Measurements from ENCODE around the gene SPATA7. TPM values are rescaled to one million over a fixed set of nuclear protein-coding genes. Genes with fewer than 3 reads are reported as not detected.

Gene SPATA7
- total and polyA plus RNA-seq, 7 donors, result 2.1 to 9.7 (median 4.8) TPM

GRCh38 chr14:88359500-88359899 lies 26.0 kb upstream of the SPATA7 start:
- 59 to 63% (median 59%) methylated on average over 2 of the region's 2 CpGs for WGBS, 3 donors
- H3K9me3 ChIP-seq, result no peaks in the 10 kb centered on the region
- DNase-seq (no peak), ATAC-seq (no peak)
- intact Hi-C loops (cut with DNase I), result no loop called here
- H3K4me3 ChIP-seq, result no peak overlapping the region
- peaks cover 0 to 3% (median 0%) of the 10 kb centered on the region in 3 donors for H3K27me3 ChIP-seq (ENCODE audit: insufficient read depth in 3 of 3, low read length in 2 of 3)
- no peaks in the 10 kb centered on the region for H3K36me3 ChIP-seq (ENCODE audit: insufficient read depth in 1 of 2, low read depth in 1 of 2)
- H3K4me1 ChIP-seq, result no peaks in the 10 kb centered on the region
- no peak for TF ChIP-seq CTCF (IDR thresholded peaks at IDR 0.05)
- H3K27ac ChIP-seq, result no peak overlapping the region

GRCh38 chr14:88363644-88364043 lies 21.8 kb upstream of the SPATA7 start:
- no peak for ATAC-seq
- intact Hi-C loops (cut with DNase I), result no loop called here
- no peak overlapping the region for H3K4me3 ChIP-seq
- no peak overlapping the region for H3K27ac ChIP-seq
- DNase-seq, result no peak
- WGBS, 3 donors, result 74 to 88% (median 83%) methylated on average over 4 of the region's 4 CpGs
- no peaks in the 10 kb centered on the region for H3K36me3 ChIP-seq (ENCODE audit: insufficient read depth in 1 of 2, low read depth in 1 of 2)
- H3K27me3 ChIP-seq (ENCODE audit: insufficient read depth in 3 of 3, low read length in 2 of 3), result peaks cover 0 to 3% (median 0%) of the 10 kb centered on the region in 3 donors
- TF ChIP-seq CTCF (IDR thresholded peaks at IDR 0.05), result no peak
- H3K9me3 ChIP-seq, result no peaks in the 10 kb centered on the region
- H3K4me1 ChIP-seq, result no peaks in the 10 kb centered on the region

GRCh38 chr14:88364710-88365413 lies 20.6 kb upstream of the SPATA7 start:
- peaks cover 0 to 3% (median 0%) of the 10 kb centered on the region in 3 donors for H3K27me3 ChIP-seq (ENCODE audit: insufficient read depth in 3 of 3, low read length in 2 of 3)
- no peaks in the 10 kb centered on the region for H3K9me3 ChIP-seq
- H3K27ac ChIP-seq, result no peak overlapping the region
- TF ChIP-seq CTCF (IDR thresholded peaks at IDR 0.05), result no peak
- H3K4me3 ChIP-seq, result no peak overlapping the region
- DNase-seq (no peak), ATAC-seq (no peak)
- H3K4me1 ChIP-seq, result no peaks in the 10 kb centered on the region
- 60 to 64% (median 61%) methylated on average over 4 of the region's 4 CpGs for WGBS, 3 donors
- intact Hi-C loops (cut with DNase I), result no loop called here
- H3K36me3 ChIP-seq (ENCODE audit: insufficient read depth in 1 of 2, low read depth in 1 of 2), result no peaks in the 10 kb centered on the region

GRCh38 chr14:88369496-88369895 lies 16.0 kb upstream of the SPATA7 start:
- WGBS, 3 donors, result 38 to 47% (median 40%) methylated on average over 1 of the region's 1 CpG

More at GRCh38 chr14:88369496-88369895, 16.0 kb upstream of the SPATA7 start:
- no peaks in the 10 kb centered on the region for H3K4me1 ChIP-seq
- intact Hi-C loops (cut with DNase I), result no loop called here
- H3K36me3 ChIP-seq (ENCODE audit: insufficient read depth in 1 of 2, low read depth in 1 of 2), result no peaks in the 10 kb centered on the region
- DNase-seq (no peak), ATAC-seq (no peak)
- no peak overlapping the region for H3K4me3 ChIP-seq
- H3K9me3 ChIP-seq, result no peaks in the 10 kb centered on the region
- H3K27me3 ChIP-seq (ENCODE audit: insufficient read depth in 3 of 3, low read length in 2 of 3), result no peaks in the 10 kb centered on the region
- TF ChIP-seq CTCF (IDR thresholded peaks at IDR 0.05), result no peak
- H3K27ac ChIP-seq, result no peak overlapping the region

All from psoas muscle (tissue), 8 donors.